Aorta (tissue), 5 donors: ENCODE data around the gene MACROD2. TPM values are rescaled to one million over a fixed set of nuclear protein-coding genes. Genes with fewer than 3 reads are reported as not detected.

Experiments used
- ATAC-seq: fragments of 200-7000 bp; cut with Tn5 transposase; one replicate; pipeline ENCODE4 v1.9.1; 2022; ENCODE audit warnings: moderate library complexity; ENCODE audit not compliant: low FRiP score
- DNase-seq, 2 donors: peaks; one replicate each; pipeline ENCODE4 v3.0.0-alpha.2; 2020
- H3K27ac ChIP-seq, 2 donors: one replicate each; pipeline ENCODE4 v1.5.1; 2013; ENCODE audit warnings: low read length in 2 of 2, mild to moderate bottlenecking in 2 of 2, moderate library complexity in 2 of 2, control low read depth in 1 of 2, inconsistent platforms in 1 of 2, low read depth in 1 of 2
- H3K27me3 ChIP-seq, 2 donors: one replicate each; pipeline ENCODE4 v1.6.1; 2013; ENCODE audit warnings: control low read depth in 1 of 2, low read length in 1 of 2, mild to moderate bottlenecking in 1 of 2, moderate library complexity in 1 of 2; ENCODE audit not compliant: insufficient read depth in 2 of 2, control insufficient read depth in 1 of 2
- H3K36me3 ChIP-seq, 2 donors: one replicate each; pipeline ENCODE4 v1.6.1; 2013; ENCODE audit warnings: control low read depth in 1 of 2, low read length in 1 of 2, mild to moderate bottlenecking in 1 of 2; ENCODE audit not compliant: insufficient read depth in 2 of 2, control insufficient read depth in 1 of 2
- H3K4me1 ChIP-seq, 2 donors: one replicate each; pipeline ENCODE4 v1.6.1; 2013; ENCODE audit warnings: low read length in 2 of 2, control low read depth in 1 of 2, mild to moderate bottlenecking in 1 of 2, moderate library complexity in 1 of 2; ENCODE audit not compliant: insufficient read depth in 2 of 2, control insufficient read depth in 1 of 2
- H3K4me3 ChIP-seq, 2 donors: one replicate each; pipeline ENCODE4 v1.5.1; 2013; ENCODE audit warnings: low read length in 2 of 2, control low read depth in 1 of 2, mild to moderate bottlenecking in 1 of 2
- H3K9me3 ChIP-seq: one replicate; pipeline ENCODE4 v1.6.1; 2013; ENCODE audit warnings: mild to moderate bottlenecking, low read length; ENCODE audit not compliant: control insufficient read depth
- WGBS, 2 donors: extraction: QIAGEN DNeasy Blood & Tissue Kit; methylation state at CpG; one replicate each; pipeline ENCODE4 v1.1.7; 2013; 5-methylcytosine and 5-hydroxymethylcytosine counted together
- intact Hi-C, 2 donors: fragments of 100-400 bp; cut with DNase I; formaldehyde crosslinking; loops; one replicate each; pipeline versions ENCODE4 v1.14.2 to v1.15.0; 2022
- polyA plus RNA-seq, 2 donors: library from polyadenylated mRNA; stranded (reverse); fragments of 200-250 nt; gene quantifications; one replicate each; pipeline ENCODE4 v1.2.3, GENCODE V29; 2013
- total RNA-seq, 2 donors: library from RNA; stranded (reverse); fragmentation: NEBNext Ultra II Directional; extraction: Animal tissue kit (Norgen Biotek cat#: 25700); gene quantifications; one replicate each; pipeline ENCODE4 v1.2.1, GENCODE V29; 2021
- donor health status: healthy with polysubstance abuse.
- donor health status: Bipolar disorder and iron deficiency.
- donor health status: DM: no; HTN: no; CAD: no.
- donor health status: DM: no; HTN: no; CAD: no.
- donor health status: DM: yes; HTN: yes; CAD: no.

Gene MACROD2
- total and polyA plus RNA-seq, 4 donors: 0.90 to 11.2 (median 4.8) TPM

DNA sequence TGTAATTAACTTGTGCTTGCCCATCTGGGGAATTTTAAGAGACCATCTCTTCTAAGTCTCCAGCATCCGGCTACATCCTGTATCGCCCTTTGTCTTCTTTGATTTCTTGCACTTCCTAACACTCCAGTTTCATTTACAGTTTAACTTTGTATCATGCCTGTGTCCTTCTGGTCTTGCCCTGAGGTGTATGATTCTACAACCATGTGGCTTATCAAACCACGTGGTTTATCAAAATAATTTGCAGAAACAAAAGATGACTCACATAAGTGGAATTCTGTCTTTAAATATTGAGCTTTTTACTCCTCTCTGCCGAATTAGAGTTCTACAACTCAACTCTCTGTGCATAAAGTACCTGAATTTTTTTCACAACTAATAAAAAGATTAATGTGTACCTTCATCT lies 1997.2 kb downstream of the MACROD2 start:
- intact Hi-C loops: no loop called here
- ATAC-seq (no peak), DNase-seq (no peak)
- no peaks in the 10 kb centered on the region for H3K27me3 ChIP-seq
- WGBS, 2 donors: 52% methylated on average over 4 of the region's 4 CpGs
- H3K9me3 ChIP-seq: no peaks in the 10 kb centered on the region
- H3K4me3 ChIP-seq: no peak overlapping the region
- no peak overlapping the region for H3K27ac ChIP-seq
- no peaks in the 10 kb centered on the region for H3K36me3 ChIP-seq
- H3K4me1 ChIP-seq: no peaks in the 10 kb centered on the region

DNA sequence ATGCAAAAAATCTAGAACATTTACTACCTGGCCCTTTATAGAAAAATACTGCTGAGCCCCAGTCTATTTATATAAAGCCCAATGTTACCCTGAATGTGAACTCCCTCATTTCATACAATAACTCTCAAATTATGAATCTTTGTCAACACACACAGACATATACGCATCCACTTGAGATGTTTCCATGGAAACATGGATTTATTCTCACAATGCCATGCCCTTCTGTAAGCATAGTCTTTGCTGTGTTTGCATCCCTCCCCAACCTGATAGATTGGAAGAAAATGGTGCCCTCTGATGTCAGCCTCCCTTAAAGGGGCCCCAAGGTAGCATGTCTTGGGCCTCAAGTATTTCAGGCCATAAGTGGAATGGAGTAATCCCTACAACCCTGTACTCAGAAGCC lies 2004.8 kb downstream of the MACROD2 start:
- DNase-seq: no peak
- no peak overlapping the region for H3K4me3 ChIP-seq
- whole genome bisulfite sequencing, 2 donors: 54 to 100% methylated on average over 1 of the region's 1 CpG
- H3K4me1 ChIP-seq: no peaks in the 10 kb centered on the region
- no peak for ATAC-seq
- peaks cover 2% of the 10 kb centered on the region for H3K9me3 ChIP-seq
- intact Hi-C loops: no loop called here
- H3K27ac ChIP-seq: no peak overlapping the region
- peaks cover 0 to 2% of the 10 kb centered on the region in 2 donors for H3K27me3 ChIP-seq
- H3K36me3 ChIP-seq: no peaks in the 10 kb centered on the region

DNA sequence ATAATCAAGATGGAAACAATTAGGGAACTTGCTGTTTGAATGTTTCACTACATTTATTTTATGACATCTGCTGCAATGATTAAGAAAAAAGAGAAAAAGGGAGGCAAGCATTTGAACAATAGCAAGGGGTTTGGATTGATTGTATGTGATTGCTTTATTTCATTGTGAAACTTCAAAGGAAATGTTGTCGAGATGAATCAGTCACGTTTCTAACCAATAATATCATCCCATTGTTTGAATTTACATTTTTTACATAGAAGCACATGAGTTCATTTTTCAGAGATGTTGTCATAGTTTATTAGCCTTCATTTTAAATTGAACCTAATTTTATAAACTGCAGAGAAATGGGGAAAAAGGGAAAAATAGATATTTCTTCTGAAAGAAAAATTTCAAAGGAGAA lies 2006.0 kb downstream of the MACROD2 start:
- H3K36me3 ChIP-seq: no peaks in the 10 kb centered on the region
- DNase-seq (no peak), ATAC-seq (no peak)
- intact Hi-C loops: no loop called here
- H3K27ac ChIP-seq: no peak overlapping the region
- H3K27me3 ChIP-seq: peaks cover 0 to 2% of the 10 kb centered on the region in 2 donors
- H3K4me1 ChIP-seq: no peaks in the 10 kb centered on the region
- H3K4me3 ChIP-seq: no peak overlapping the region
- H3K9me3 ChIP-seq: peaks cover 2% of the 10 kb centered on the region
- 82 to 87% methylated on average over 2 of the region's 2 CpGs for WGBS, 2 donors

DNA sequence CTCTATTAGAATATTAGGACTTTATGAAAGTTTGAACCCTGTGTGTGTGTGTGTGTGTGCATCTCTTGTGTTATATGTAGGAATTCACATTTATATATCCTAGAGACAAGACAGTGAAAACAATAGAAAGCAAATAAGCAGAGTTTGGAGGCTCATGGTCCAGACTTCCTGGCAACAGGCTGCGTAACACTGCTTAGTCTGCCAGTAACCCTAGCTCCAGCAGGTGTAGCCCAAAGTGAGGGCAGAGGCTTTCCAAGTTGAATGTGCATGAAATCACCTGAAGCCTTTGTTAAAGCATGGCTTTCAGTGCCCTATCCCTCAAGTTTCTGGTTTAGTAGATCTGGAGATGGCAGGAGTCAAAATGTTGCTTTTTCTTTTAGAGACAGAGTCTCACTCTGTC lies 2008.0 kb downstream of the MACROD2 start:
- no peak for ATAC-seq
- H3K27me3 ChIP-seq: peaks cover 0 to 2% of the 10 kb centered on the region in 2 donors
- intact Hi-C loops: no loop called here
- no peak overlapping the region for H3K27ac ChIP-seq
- peaks cover 2% of the 10 kb centered on the region for H3K9me3 ChIP-seq
- no peaks in the 10 kb centered on the region for H3K4me1 ChIP-seq
- no peak for DNase-seq
- 93 to 100% methylated on average over 1 of the region's 1 CpG for WGBS, 2 donors
- no peak overlapping the region for H3K4me3 ChIP-seq
- H3K36me3 ChIP-seq: no peaks in the 10 kb centered on the region

DNA sequence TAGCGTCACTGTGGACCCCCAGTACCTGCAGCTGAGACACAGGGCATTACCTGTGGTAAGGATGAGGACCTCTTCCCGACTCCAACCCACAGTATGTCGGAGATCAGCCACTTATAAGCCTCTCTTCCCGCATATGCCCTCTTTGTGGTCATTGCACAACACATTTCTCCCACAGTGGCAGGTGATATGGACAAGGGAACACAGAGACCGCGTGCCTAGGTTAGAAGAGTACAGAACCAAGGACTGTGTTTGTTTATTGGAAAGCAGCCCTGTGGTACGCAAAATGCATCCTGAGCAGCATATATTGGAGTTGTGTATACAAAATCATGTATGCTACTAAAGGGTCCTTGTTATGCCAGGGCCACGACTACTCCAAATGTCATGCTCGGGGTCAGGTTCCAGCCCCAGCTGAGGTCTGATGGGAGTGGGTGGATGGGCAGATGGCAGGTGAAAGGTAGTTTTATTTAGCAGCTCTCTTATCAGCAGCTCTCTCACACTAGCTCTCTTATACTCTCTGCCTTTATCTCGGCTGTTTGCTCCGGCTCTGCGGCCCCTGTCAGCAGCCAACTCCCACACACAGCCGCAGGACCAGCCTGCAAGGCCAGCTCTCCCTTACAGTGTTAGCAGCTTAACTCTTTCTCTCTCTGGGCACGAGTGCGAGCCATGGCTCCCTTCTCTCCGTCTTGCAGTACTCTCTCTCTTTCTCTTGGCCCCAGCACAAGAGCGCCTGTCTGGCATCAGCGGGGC lies 2009.0 kb downstream of the MACROD2 start:
- no peak overlapping the region for H3K4me3 ChIP-seq
- H3K27ac ChIP-seq: no peak overlapping the region
- ATAC-seq: no peak
- peaks cover 0 to 2% of the 10 kb centered on the region in 2 donors for H3K27me3 ChIP-seq
- no peaks in the 10 kb centered on the region for H3K36me3 ChIP-seq
- no peak for DNase-seq
- intact Hi-C loops: no loop called here
- WGBS, 2 donors: 48% methylated on average over 18 of the region's 18 CpGs
- no peaks in the 10 kb centered on the region for H3K4me1 ChIP-seq
- peaks cover 2% of the 10 kb centered on the region for H3K9me3 ChIP-seq

DNA sequence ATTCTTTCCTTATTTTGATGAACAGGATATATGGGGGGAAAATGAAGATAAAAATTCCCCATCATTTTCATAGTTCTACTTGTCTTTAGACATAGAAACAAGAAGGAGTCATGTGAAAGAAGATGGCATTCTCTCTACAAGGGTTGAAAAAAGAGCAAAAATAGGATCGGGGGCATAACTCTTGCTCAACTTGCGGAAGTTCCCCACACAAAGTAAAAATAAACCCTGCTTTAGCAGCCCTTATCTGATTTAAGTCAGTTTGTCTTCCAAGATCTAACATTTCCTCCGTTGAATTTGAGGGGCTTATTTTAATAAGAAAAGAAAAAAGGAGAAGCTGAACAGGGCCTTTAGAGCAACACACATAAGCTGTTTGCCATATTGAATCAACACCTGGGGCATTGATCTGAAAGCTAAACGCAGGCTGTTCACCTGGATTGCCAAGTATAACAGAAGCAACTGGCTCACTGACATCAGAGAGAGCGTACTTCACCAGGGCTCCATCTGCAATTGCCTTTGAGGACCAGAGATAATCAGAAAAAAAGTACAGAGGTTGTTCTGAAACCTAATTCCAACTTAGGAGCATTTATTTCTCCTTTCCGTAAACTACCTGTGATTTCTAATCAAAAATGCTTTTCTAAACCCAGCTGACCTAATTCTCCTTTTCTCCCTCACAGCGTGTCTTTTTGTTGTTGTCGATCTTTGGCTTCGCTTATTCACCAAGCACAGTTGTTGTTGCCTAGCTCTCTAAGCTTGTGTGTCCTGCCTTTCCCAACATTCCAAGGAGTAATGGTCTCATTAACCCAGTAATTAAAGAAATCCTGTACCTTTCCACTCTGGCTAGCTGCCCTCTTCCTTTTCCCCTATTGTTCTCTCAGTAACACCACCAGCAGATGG lies 2010.0 kb downstream of the MACROD2 start:
- WGBS, 2 donors: 64 to 67% methylated on average over 9 of the region's 9 CpGs
- Histone ChIP-seq H3K9me3 (no peaks in the 10 kb centered on the region), H3K27me3 (no peaks in the 10 kb centered on the region), H3K27ac (no peak overlapping the region), H3K4me1 (no peaks in the 10 kb centered on the region), H3K36me3 (no peaks in the 10 kb centered on the region), H3K4me3 (no peak overlapping the region)
- no peak for DNase-seq
- intact Hi-C loops: no loop called here
- no peak for ATAC-seq

DNA sequence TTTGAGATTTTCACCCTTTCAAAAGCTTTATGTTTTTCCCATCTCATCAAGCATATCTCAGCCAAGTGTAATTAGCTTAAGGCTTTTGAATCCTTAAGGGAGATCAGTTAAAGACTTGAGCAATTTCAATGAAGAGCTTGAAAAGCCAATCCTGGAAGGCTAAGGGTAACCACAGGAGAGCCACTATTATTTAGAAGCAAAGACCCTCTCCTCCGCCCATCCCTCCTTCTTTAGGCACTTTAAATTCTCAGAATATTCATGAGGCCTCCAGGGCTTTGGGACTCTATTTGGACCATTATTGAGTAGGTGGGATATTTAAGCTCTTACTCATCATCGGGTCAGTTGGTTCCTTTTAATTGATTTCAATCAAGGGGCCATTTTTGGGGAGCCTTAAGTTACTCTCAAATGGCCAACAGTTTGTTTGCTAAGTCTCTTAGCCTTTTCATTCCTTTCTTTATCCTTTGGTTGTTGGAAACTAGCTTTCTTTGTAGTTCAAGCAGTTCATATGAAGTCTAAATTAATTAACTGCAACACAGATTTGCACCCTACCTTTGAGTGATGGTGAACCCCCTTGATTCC lies 2010.7 kb downstream of the MACROD2 start:
- Histone ChIP-seq H3K27ac (no peak overlapping the region), H3K4me3 (no peak overlapping the region), H3K4me1 (no peaks in the 10 kb centered on the region), H3K36me3 (no peaks in the 10 kb centered on the region), H3K9me3 (no peaks in the 10 kb centered on the region), H3K27me3 (no peaks in the 10 kb centered on the region)
- ATAC-seq (no peak), DNase-seq (no peak)
- WGBS, 2 donors: 96 to 97% methylated on average over 2 of the region's 2 CpGs
- intact Hi-C loops: no loop called here

DNA sequence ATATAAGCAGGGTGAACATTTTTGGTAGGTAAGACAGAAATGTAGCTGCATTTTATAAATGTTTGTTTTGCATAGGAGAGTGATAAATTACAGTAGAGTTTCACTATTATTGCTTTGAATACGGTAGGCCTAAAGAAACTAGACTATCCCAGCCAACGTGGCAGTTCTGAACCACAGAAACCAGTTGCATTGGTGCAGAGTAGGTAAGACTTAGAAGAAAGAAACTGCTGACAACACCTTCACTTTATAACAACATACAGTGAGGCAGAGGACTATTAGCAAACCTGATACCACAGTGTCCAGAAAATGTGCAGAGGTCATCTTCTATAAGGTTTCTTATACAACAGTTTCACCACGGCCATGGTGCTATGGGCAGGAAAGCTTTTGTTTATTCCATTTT lies 2011.8 kb downstream of the MACROD2 start:
- Histone ChIP-seq H3K27me3 (no peaks in the 10 kb centered on the region), H3K4me1 (no peaks in the 10 kb centered on the region), H3K36me3 (peaks cover 0 to 1% of the 10 kb centered on the region in 2 donors), H3K9me3 (peaks cover 1% of the 10 kb centered on the region), H3K27ac (no peak overlapping the region), H3K4me3 (no peak overlapping the region)
- ATAC-seq (no peak), DNase-seq (no peak)
- intact Hi-C loops: no loop called here
- 55% methylated on average over 3 of the region's 3 CpGs for WGBS, 2 donors
